NT2/D1 (cell line): ENCODE data around the gene PEF1.

Source experiments
- YY1 ChIP-seq: IDR thresholded peaks from 2 replicates; pipeline ENCODE4 v1.6.1; 2011; ENCODE audit not compliant: insufficient read length, insufficient read depth
- ZNF274 ChIP-seq: IDR thresholded peaks from 2 replicates; pipeline ENCODE4 v1.6.1; 2011; ENCODE audit warnings: mild to moderate bottlenecking, low read depth, low read length

DNA sequence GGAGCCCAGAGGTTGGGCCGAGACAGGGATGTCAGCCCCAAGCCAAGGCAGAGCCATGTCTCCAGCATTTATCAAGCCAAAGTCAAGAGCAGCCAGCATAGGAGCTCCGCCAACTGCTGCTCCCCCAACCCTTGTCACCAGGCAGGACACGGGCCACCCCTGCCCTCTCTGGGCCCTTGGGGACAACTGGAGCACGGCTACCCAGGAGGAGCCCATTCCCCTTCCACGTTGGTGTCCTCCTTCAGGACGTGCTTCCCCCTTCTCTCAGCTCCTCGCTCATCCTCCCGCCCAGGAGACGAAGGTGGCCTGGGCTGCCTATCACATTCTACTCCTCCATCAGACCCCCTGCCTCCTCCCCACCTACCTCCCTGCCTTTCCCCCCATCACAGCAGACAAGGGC lies 19.9 kb upstream of the PEF1 start:
- no peak for TF ChIP-seq ZNF274
- no peak for TF ChIP-seq YY1
